Measurements from ENCODE around the gene ARPP21.
A peak's percentile ranks its signal among the peaks of the same experiment; 100 is the strongest.

Gene ARPP21

GRCh38 chr3:35748144-35748543 lies 108.8 kb downstream of the ARPP21 start:
- Mint-ChIP-seq H3K4me1 (peaks cover 64% of the 10 kb centered on the region), H3K27ac (peak overlapping the region; percentile 91), H3K4me3 (no peak overlapping the region), H3K27me3 (ENCODE audit: low read depth, poor library complexity) (peaks cover 6% of the 10 kb centered on the region), H3K9me3 (no peaks in the 10 kb centered on the region), H3K36me3 (ENCODE audit: low read depth) (no peaks in the 10 kb centered on the region)
- no peak for DNase-seq
- TF ChIP-seq CTCF (IDR thresholded peaks at IDR 0.05) = no peak

GRCh38 chr3:35751207-35751606 lies 111.9 kb downstream of the ARPP21 start:
- Mint-ChIP-seq H3K27ac (no peak overlapping the region), H3K36me3 (ENCODE audit: low read depth) (no peaks in the 10 kb centered on the region), H3K27me3 (ENCODE audit: low read depth, poor library complexity) (no peaks in the 10 kb centered on the region), H3K9me3 (no peaks in the 10 kb centered on the region), H3K4me1 (peaks cover 61% of the 10 kb centered on the region), H3K4me3 (no peak overlapping the region)
- no peak for TF ChIP-seq CTCF (IDR thresholded peaks at IDR 0.05)
- DNase-seq = no peak

- H3K27me3 Mint-ChIP-seq (ENCODE audit: low read depth, poor library complexity) = no peaks in the 10 kb centered on the region
- no peak for TF ChIP-seq CTCF (IDR thresholded peaks at IDR 0.05)
- peaks cover 55% of the 10 kb centered on the region for H3K4me1 Mint-ChIP-seq
- DNase-seq = no peak
- H3K4me3 Mint-ChIP-seq = no peak overlapping the region
- no peaks in the 10 kb centered on the region for H3K9me3 Mint-ChIP-seq
- peak overlapping the region; percentile 3 for H3K27ac Mint-ChIP-seq
- no peaks in the 10 kb centered on the region for H3K36me3 Mint-ChIP-seq (ENCODE audit: low read depth)
These were observed 118.8 kb downstream of the ARPP21 start for GRCh38 chr3:35757991-35758757.

- no peaks in the 10 kb centered on the region for H3K36me3 Mint-ChIP-seq (ENCODE audit: low read depth)
- no peak for DNase-seq
- no peaks in the 10 kb centered on the region for H3K9me3 Mint-ChIP-seq
- no peak overlapping the region for H3K4me3 Mint-ChIP-seq
- peak overlapping the region; percentile 3 for H3K27ac Mint-ChIP-seq
- no peak for TF ChIP-seq CTCF (IDR thresholded peaks at IDR 0.05)
- H3K4me1 Mint-ChIP-seq = peaks cover 55% of the 10 kb centered on the region
- H3K27me3 Mint-ChIP-seq (ENCODE audit: low read depth, poor library complexity) = no peaks in the 10 kb centered on the region
These were observed 120.8 kb downstream of the ARPP21 start for GRCh38 chr3:35760146-35760545.

GRCh38 chr3:35761311-35761710 lies 122.0 kb downstream of the ARPP21 start:
- TF ChIP-seq CTCF (IDR thresholded peaks at IDR 0.05) = no peak
- H3K27ac Mint-ChIP-seq = no peak overlapping the region
- H3K4me1 Mint-ChIP-seq = peaks cover 58% of the 10 kb centered on the region
- no peaks in the 10 kb centered on the region for H3K27me3 Mint-ChIP-seq (ENCODE audit: low read depth, poor library complexity)
- H3K9me3 Mint-ChIP-seq = no peaks in the 10 kb centered on the region
- no peak overlapping the region for H3K4me3 Mint-ChIP-seq
- no peaks in the 10 kb centered on the region for H3K36me3 Mint-ChIP-seq (ENCODE audit: low read depth)
- no peak for DNase-seq

Data from nephron progenitor cell (in vitro differentiated cells).